ENCODE results near the gene TAF4B.
"Not testable (repeated sequence)": the region's sequence is repeated elsewhere in the genome, so short reads cannot be mapped to it uniquely, and the experiment has no call there.

TAF4B gene

GRCh38 chr18:26215247-26215970 is 10.8 kb upstream of the TAF4B start:
- in situ Hi-C loops (cut with MboI; ENCODE audit: low sequenced_read_pairs): no loop called here
- no peak for DNase-seq (ENCODE audit: low spot score in 2 of 2)
- Histone ChIP-seq H3K4me3 (no peak overlapping the region), H3K27me3 (ENCODE audit: low read depth) (no peaks in the 10 kb centered on the region), H3K36me3 (replicated peaks) (no peaks in the 10 kb centered on the region), H3K9me3 (no peaks in the 10 kb centered on the region), H3K4me1 (no peaks in the 10 kb centered on the region)

- no peaks in the 10 kb centered on the region for H3K36me3 ChIP-seq (replicated peaks)
- no peaks in the 10 kb centered on the region for H3K9me3 ChIP-seq
- H3K27me3 ChIP-seq (ENCODE audit: low read depth): no peaks in the 10 kb centered on the region
- no peak overlapping the region for H3K4me3 ChIP-seq
- in situ Hi-C loops (cut with MboI; ENCODE audit: low sequenced_read_pairs): no loop called here
- DNase-seq (ENCODE audit: low spot score in 2 of 2): peak in 1 of 2 experiments; percentile 18
- peaks cover 15% of the 10 kb centered on the region for H3K4me1 ChIP-seq
These were observed 1.1 kb upstream of the TAF4B start for GRCh38 chr18:26225022-26225693.

GRCh38 chr18:26225915-26226228 is 373 bp upstream of the TAF4B start:
- Histone ChIP-seq H3K27me3 (ENCODE audit: low read depth) (no peaks in the 10 kb centered on the region), H3K4me3 (peak overlapping the region; percentile 81), H3K4me1 (peaks cover 15% of the 10 kb centered on the region), H3K9me3 (no peaks in the 10 kb centered on the region), H3K36me3 (replicated peaks) (no peaks in the 10 kb centered on the region)
- DNase-seq (ENCODE audit: low spot score in 2 of 2): no peak
- in situ Hi-C loops (cut with MboI; ENCODE audit: low sequenced_read_pairs): no loop called here

GRCh38 chr18:26227051-26227670 is 916 bp downstream of the TAF4B start:
- Histone ChIP-seq H3K27me3 (ENCODE audit: low read depth) (no peaks in the 10 kb centered on the region), H3K9me3 (no peaks in the 10 kb centered on the region; the same call in 1 of the 2 replicates), H3K4me3 (peak overlapping the region; percentile 81), H3K4me1 (peaks cover 6% of the 10 kb centered on the region), H3K36me3 (replicated peaks) (no peaks in the 10 kb centered on the region)
- in situ Hi-C loops (cut with MboI; ENCODE audit: low sequenced_read_pairs): no loop called here
- peak in 1 of 2 experiments; percentile 31 for DNase-seq (ENCODE audit: low spot score in 2 of 2)

GRCh38 chr18:26228562-26229260 is 2.5 kb downstream of the TAF4B start:
- H3K36me3 ChIP-seq (replicated peaks): no peaks in the 10 kb centered on the region
- no peak for DNase-seq (ENCODE audit: low spot score in 2 of 2)
- in situ Hi-C loops (cut with MboI; ENCODE audit: low sequenced_read_pairs): no loop called here
- H3K4me1 ChIP-seq: peaks cover 6% of the 10 kb centered on the region
- peak overlapping the region; percentile 81 for H3K4me3 ChIP-seq
- no peaks in the 10 kb centered on the region; the same call in 1 of the 2 replicates for H3K9me3 ChIP-seq
- no peaks in the 10 kb centered on the region for H3K27me3 ChIP-seq (ENCODE audit: low read depth)

GRCh38 chr18:26230497-26230896 is 4.3 kb downstream of the TAF4B start:
- no peak for DNase-seq (ENCODE audit: low spot score in 2 of 2)
- Histone ChIP-seq H3K36me3 (replicated peaks) (no peaks in the 10 kb centered on the region), H3K4me1 (peaks cover 5% of the 10 kb centered on the region), H3K9me3 (no peaks in the 10 kb centered on the region; the same call in 1 of the 2 replicates), H3K27me3 (ENCODE audit: low read depth) (no peaks in the 10 kb centered on the region), H3K4me3 (no peak overlapping the region)
- in situ Hi-C loops (cut with MboI; ENCODE audit: low sequenced_read_pairs): no loop called here

GRCh38 chr18:26233208-26233607 is 7.0 kb downstream of the TAF4B start:
- no peaks in the 10 kb centered on the region for H3K36me3 ChIP-seq (replicated peaks)
- DNase-seq (ENCODE audit: low spot score in 2 of 2): no peak
- no peaks in the 10 kb centered on the region; the same call in 1 of the 2 replicates for H3K4me1 ChIP-seq
- H3K27me3 ChIP-seq (ENCODE audit: low read depth): no peaks in the 10 kb centered on the region
- no peak overlapping the region for H3K4me3 ChIP-seq
- no peaks in the 10 kb centered on the region; the same call in 1 of the 2 replicates for H3K9me3 ChIP-seq
- in situ Hi-C loops (cut with MboI; ENCODE audit: low sequenced_read_pairs): no loop called here

- in situ Hi-C loops (cut with MboI; ENCODE audit: low sequenced_read_pairs); H3K4me3 ChIP-seq; DNase-seq (ENCODE audit: low spot score in 2 of 2): not testable (repeated sequence)
These were observed 11.1 kb downstream of the TAF4B start for GRCh38 chr18:26237363-26237762.

GRCh38 chr18:26238718-26239117 is 12.5 kb downstream of the TAF4B start:
- H3K4me3 ChIP-seq; H3K36me3 ChIP-seq (replicated peaks); H3K9me3 ChIP-seq; H3K27me3 ChIP-seq (ENCODE audit: low read depth); in situ Hi-C loops (cut with MboI; ENCODE audit: low sequenced_read_pairs); H3K4me1 ChIP-seq; DNase-seq (ENCODE audit: low spot score in 2 of 2): not testable (repeated sequence)

More at GRCh38 chr18:26237363-26237762, 11.1 kb downstream of the TAF4B start:
- H3K9me3 ChIP-seq; H3K27me3 ChIP-seq (ENCODE audit: low read depth); H3K36me3 ChIP-seq (replicated peaks); H3K4me1 ChIP-seq: not testable (repeated sequence)

GRCh38 chr18:26242392-26242791 is 16.1 kb downstream of the TAF4B start:
- H3K27me3 ChIP-seq (ENCODE audit: low read depth); DNase-seq (ENCODE audit: low spot score in 2 of 2); H3K36me3 ChIP-seq (replicated peaks); H3K4me3 ChIP-seq; H3K9me3 ChIP-seq; in situ Hi-C loops (cut with MboI; ENCODE audit: low sequenced_read_pairs); H3K4me1 ChIP-seq: not testable (repeated sequence)

GRCh38 chr18:26245434-26245833 is 19.2 kb downstream of the TAF4B start:
- DNase-seq (ENCODE audit: low spot score in 2 of 2); H3K4me3 ChIP-seq; H3K27me3 ChIP-seq (ENCODE audit: low read depth); H3K36me3 ChIP-seq (replicated peaks); H3K4me1 ChIP-seq; in situ Hi-C loops (cut with MboI; ENCODE audit: low sequenced_read_pairs); H3K9me3 ChIP-seq: not testable (repeated sequence)

- no peaks in the 10 kb centered on the region for H3K9me3 ChIP-seq
- H3K27me3 ChIP-seq (ENCODE audit: low read depth): no peaks in the 10 kb centered on the region
- in situ Hi-C loops (cut with MboI; ENCODE audit: low sequenced_read_pairs): no loop called here
- H3K36me3 ChIP-seq (replicated peaks): no peaks in the 10 kb centered on the region
- no peak for DNase-seq (ENCODE audit: low spot score in 2 of 2)
- H3K4me1 ChIP-seq: 0 out of 2 replicates have a peak, but pooled peaks cover 2% of the 10 kb centered on the region
- H3K4me3 ChIP-seq: no peak overlapping the region
These were observed 26.2 kb downstream of the TAF4B start for GRCh38 chr18:26252411-26252810.

GRCh38 chr18:26254808-26255207 is 28.6 kb downstream of the TAF4B start:
- H3K4me3 ChIP-seq; H3K4me1 ChIP-seq; in situ Hi-C loops (cut with MboI; ENCODE audit: low sequenced_read_pairs); H3K27me3 ChIP-seq (ENCODE audit: low read depth); DNase-seq (ENCODE audit: low spot score in 2 of 2); H3K36me3 ChIP-seq (replicated peaks); H3K9me3 ChIP-seq: not testable (repeated sequence)
